Effector CD8-positive, alpha-beta T cell (primary cell): Measurements from ENCODE around the gene NIM1K.
A peak's percentile ranks its signal among the peaks of the same experiment; 100 is the strongest.
"Not testable (repeated sequence)": the region's sequence is repeated elsewhere in the genome, so short reads cannot be mapped to it uniquely, and the experiment has no call there.

Experiments
- DNase-seq: peaks from one replicate; lab custom pipeline; 2025; lab: John Stamatoyannopoulos, UW

The NIM1K gene

GRCh38 chr5:43313035-43313853 lies 121.2 kb downstream of the NIM1K start, which contains the start of gene HMGCS1:
TSS of gene HMGCS1 (minus strand) at chr5:43313412. CDS start at chr5:43298965, 14,447 bp downstream.
- peak; percentile 97 for DNase-seq

- no peak for DNase-seq
Measured at GRCh38 chr5:43313854-43314457, 121.9 kb downstream of the NIM1K start.

- no peak for DNase-seq
Measured at GRCh38 chr5:43314724-43315123, 122.7 kb downstream of the NIM1K start.

GRCh38 chr5:43315263-43315662 lies 123.2 kb downstream of the NIM1K start:
- DNase-seq, result no peak

- no peak for DNase-seq
Measured at GRCh38 chr5:43315682-43316081, 123.7 kb downstream of the NIM1K start.

- no peak for DNase-seq
Measured at GRCh38 chr5:43316421-43316820, 124.4 kb downstream of the NIM1K start.

GRCh38 chr5:43320846-43321245 lies 128.8 kb downstream of the NIM1K start:
- DNase-seq, result no peak

GRCh38 chr5:43323488-43323887 lies 131.5 kb downstream of the NIM1K start:
- not testable (repeated sequence) for DNase-seq

- DNase-seq, result not testable (repeated sequence)
Measured at GRCh38 chr5:43325624-43326023, 133.6 kb downstream of the NIM1K start.
